HepG2 (cell line): Measurements from ENCODE around the gene MAP1LC3B. TPM values are rescaled to one million over a fixed set of nuclear protein-coding genes. Genes with fewer than 3 reads are reported as not detected.

Experiments used
- ELF3 ChIP-seq: IDR thresholded peaks from 2 replicates; pipeline ENCODE4 v1.6.1; 2016; ENCODE audit warnings: missing genetic modification reagents, missing compliant biosample characterization
- ERF ChIP-seq: IDR thresholded peaks from 2 replicates; pipeline ENCODE4 v1.6.1; 2018; ENCODE audit warnings: missing biosample characterization, missing genetic modification reagents
- FOSL1 ChIP-seq: sonication (generic); formaldehyde crosslinking; IDR thresholded peaks from 2 replicates; pipeline ENCODE4 v1.9.0; 2021; ENCODE audit warnings: missing genetic modification reagents, borderline replicate concordance
- FOXJ3 ChIP-seq: sonication (generic); formaldehyde crosslinking; IDR thresholded peaks from 2 replicates; pipeline ENCODE4 v1.4.0; 2020; ENCODE audit warnings: missing genetic modification reagents, mild to moderate bottlenecking, borderline replicate concordance
- HNF4A ChIP-seq: sonication (generic); formaldehyde crosslinking; IDR thresholded peaks from 2 replicates; pipeline ENCODE4 v1.4.0; 2020; ENCODE audit warnings: missing genetic modification reagents
- HNRNPK ChIP-seq: fragments of 200-400 bp; formaldehyde crosslinking; IDR thresholded peaks from 2 replicates; pipeline ENCODE4 v1.6.1; 2018; ENCODE audit warnings: low read length, low read depth, moderate library complexity, mild to moderate bottlenecking; ENCODE audit not compliant: poor library complexity, severe bottlenecking
- ISL2 ChIP-seq: sonication (generic); formaldehyde crosslinking; IDR thresholded peaks from 2 replicates; pipeline ENCODE4 v1.5.0; 2020; ENCODE audit warnings: missing genetic modification reagents
- KAT8 ChIP-seq: IDR thresholded peaks from 2 replicates; pipeline ENCODE4 v1.6.1; 2016; ENCODE audit warnings: missing genetic modification reagents, missing compliant biosample characterization
- NRL ChIP-seq: sonication (generic); formaldehyde crosslinking; IDR thresholded peaks from 2 replicates; pipeline ENCODE4 v1.5.0; 2020; ENCODE audit warnings: missing genetic modification reagents, mild to moderate bottlenecking, moderate library complexity, borderline replicate concordance
- RFX5 ChIP-seq: IDR thresholded peaks from 2 replicates; pipeline ENCODE4 v1.6.1; 2011; ENCODE audit warnings: low read depth, low read length, improper control_type of control experiment
- RNF2 ChIP-seq: fragments of 450-650 bp; conservative IDR thresholded peaks from 2 replicates; pipeline ENCODE4 v1.6.1; 2016; ENCODE audit warnings: low read depth
- SALL2 ChIP-seq: sonication (generic); formaldehyde crosslinking; IDR thresholded peaks from 2 replicates; pipeline ENCODE4 v1.8.1; 2023; ENCODE audit warnings: mild to moderate bottlenecking, missing genetic modification reagents, inconsistent platforms
- SYNCRIP ChIP-seq: fragments of 200-400 bp; formaldehyde crosslinking; IDR thresholded peaks from 2 replicates; pipeline ENCODE4 v1.6.1; 2018; ENCODE audit warnings: mild to moderate bottlenecking, low read depth, low read length; ENCODE audit not compliant: insufficient read depth
- TMF1 ChIP-seq: sonication (generic); formaldehyde crosslinking; IDR thresholded peaks from 2 replicates; pipeline ENCODE4 v1.8.1; 2022; ENCODE audit warnings: low read depth, missing genetic modification reagents
- ZNF143 ChIP-seq: sonication (generic); formaldehyde crosslinking; IDR thresholded peaks from 2 replicates; pipeline ENCODE4 v1.4.0; 2020; ENCODE audit warnings: missing genetic modification reagents
- ZNF547 ChIP-seq: sonication (generic); formaldehyde crosslinking; IDR thresholded peaks from 2 replicates; pipeline ENCODE4 v1.5.1; 2020; ENCODE audit warnings: mild to moderate bottlenecking, missing genetic modification reagents
- ZNF614 ChIP-seq: IDR thresholded peaks from 2 replicates; pipeline ENCODE4 v1.6.1; 2018; ENCODE audit warnings: missing biosample characterization, missing genetic modification reagents, inconsistent platforms, borderline replicate concordance
- ZNF788 ChIP-seq: sonication (generic); formaldehyde crosslinking; IDR thresholded peaks from 2 replicates; pipeline ENCODE4 v1.5.0; 2020; ENCODE audit warnings: mild to moderate bottlenecking, missing genetic modification reagents, borderline replicate concordance
- ZSCAN25 ChIP-seq: sonication (generic); formaldehyde crosslinking; IDR thresholded peaks from 2 replicates; pipeline ENCODE4 v1.8.0; 2022; ENCODE audit warnings: mild to moderate bottlenecking, missing genetic modification reagents
- ZZZ3 ChIP-seq: sonication (generic); formaldehyde crosslinking; IDR thresholded peaks from 2 replicates; pipeline ENCODE4 v1.4.0; 2020; ENCODE audit warnings: missing genetic modification reagents, mild to moderate bottlenecking, borderline replicate concordance
- polyA plus RNA-seq, 8 experiments: library from polyadenylated mRNA; depleted of rRNA in 3 of 8; stranded (reverse) in 7 of 8; unstranded in 1 of 8; fragments of >200 nt; fragmentation: Illumina TruSeq in 4 of 8; extraction: Trizol in 4 of 8; gene quantifications; 2 replicates each; pipeline versions ENCODE4 v1.2.1 to v1.2.3, GENCODE V29; 2011 to 2016; ENCODE audit warnings: low read depth in 4 of 8, missing spikeins in 1 of 8, mixed read lengths in 1 of 8; ENCODE audit not compliant: insufficient read depth in 1 of 8
- total RNA-seq, 5 experiments: library from RNA; depleted of rRNA; stranded (reverse); fragments of >200 nt; fragmentation: Illumina TruSeq; extraction: Trizol; gene quantifications; 2 replicates each; pipeline ENCODE4 v1.2.3, GENCODE V29; 2016; ENCODE audit warnings: low read depth in 1 of 5
- TF ChIP-seq, protein P1 (sequence below): sonication (generic); formaldehyde crosslinking; IDR thresholded peaks from 2 replicates; pipeline ENCODE4 v1.5.0; 2020; ENCODE audit warnings: mild to moderate bottlenecking, missing genetic modification reagents, borderline replicate concordance
- TF ChIP-seq, protein P2 (sequence below): sonication (generic); formaldehyde crosslinking; IDR thresholded peaks from 2 replicates; pipeline ENCODE4 v1.4.0; 2020; ENCODE audit warnings: missing genetic modification reagents, borderline replicate concordance
- TF ChIP-seq, protein P3 (sequence below): sonication (generic); formaldehyde crosslinking; IDR thresholded peaks from 2 replicates; pipeline ENCODE4 v1.8.1; 2022; ENCODE audit warnings: mild to moderate bottlenecking, missing genetic modification reagents

The MAP1LC3B gene
- total and polyA plus RNA-seq, 2 of the 13 experiments (the other 11 are each of a cell fraction or from before 2014, with no cell fraction given): 15.7 to 37.4 TPM

DNA sequence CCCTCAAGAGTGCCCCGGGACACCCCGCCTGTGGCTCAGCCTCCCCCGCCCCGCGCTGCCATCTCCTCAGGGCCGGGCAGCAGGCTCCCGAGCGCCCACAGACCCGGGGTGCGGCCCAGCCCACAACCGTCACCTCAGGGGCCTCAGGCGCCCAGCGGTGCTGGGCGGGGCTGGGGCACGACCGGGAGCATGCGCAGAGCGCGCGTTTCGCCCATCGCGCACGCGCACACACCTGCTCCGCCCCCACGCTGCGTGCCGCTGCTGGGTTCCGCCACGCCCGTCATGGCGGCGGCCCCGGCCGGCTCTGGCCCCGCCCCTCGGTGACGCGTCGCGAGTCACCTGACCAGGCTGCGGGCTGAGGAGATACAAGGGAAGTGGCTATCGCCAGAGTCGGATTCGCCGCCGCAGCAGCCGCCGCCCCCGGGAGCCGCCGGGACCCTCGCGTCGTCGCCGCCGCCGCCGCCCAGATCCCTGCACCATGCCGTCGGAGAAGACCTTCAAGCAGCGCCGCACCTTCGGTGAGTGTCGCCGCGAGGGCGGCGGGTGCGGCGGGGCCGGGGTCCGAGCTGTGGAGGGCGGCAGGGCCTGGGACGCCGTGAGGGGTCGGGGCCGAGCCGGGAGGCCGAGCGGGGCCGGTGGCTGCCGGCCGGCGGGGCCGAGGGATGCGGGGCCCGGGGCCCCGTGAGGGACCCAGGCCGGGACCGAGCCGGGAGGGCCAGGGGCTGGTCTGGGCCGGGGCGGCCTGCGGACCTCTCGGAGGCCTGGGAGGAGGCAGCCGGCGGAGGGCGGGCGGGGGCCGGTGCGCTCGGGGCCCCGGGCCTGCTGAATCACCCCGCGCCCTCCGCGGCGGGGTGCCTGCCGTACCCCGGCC, at the start of gene MAP1LC3B (continued):
- TF ChIP-seq, protein P1, sequence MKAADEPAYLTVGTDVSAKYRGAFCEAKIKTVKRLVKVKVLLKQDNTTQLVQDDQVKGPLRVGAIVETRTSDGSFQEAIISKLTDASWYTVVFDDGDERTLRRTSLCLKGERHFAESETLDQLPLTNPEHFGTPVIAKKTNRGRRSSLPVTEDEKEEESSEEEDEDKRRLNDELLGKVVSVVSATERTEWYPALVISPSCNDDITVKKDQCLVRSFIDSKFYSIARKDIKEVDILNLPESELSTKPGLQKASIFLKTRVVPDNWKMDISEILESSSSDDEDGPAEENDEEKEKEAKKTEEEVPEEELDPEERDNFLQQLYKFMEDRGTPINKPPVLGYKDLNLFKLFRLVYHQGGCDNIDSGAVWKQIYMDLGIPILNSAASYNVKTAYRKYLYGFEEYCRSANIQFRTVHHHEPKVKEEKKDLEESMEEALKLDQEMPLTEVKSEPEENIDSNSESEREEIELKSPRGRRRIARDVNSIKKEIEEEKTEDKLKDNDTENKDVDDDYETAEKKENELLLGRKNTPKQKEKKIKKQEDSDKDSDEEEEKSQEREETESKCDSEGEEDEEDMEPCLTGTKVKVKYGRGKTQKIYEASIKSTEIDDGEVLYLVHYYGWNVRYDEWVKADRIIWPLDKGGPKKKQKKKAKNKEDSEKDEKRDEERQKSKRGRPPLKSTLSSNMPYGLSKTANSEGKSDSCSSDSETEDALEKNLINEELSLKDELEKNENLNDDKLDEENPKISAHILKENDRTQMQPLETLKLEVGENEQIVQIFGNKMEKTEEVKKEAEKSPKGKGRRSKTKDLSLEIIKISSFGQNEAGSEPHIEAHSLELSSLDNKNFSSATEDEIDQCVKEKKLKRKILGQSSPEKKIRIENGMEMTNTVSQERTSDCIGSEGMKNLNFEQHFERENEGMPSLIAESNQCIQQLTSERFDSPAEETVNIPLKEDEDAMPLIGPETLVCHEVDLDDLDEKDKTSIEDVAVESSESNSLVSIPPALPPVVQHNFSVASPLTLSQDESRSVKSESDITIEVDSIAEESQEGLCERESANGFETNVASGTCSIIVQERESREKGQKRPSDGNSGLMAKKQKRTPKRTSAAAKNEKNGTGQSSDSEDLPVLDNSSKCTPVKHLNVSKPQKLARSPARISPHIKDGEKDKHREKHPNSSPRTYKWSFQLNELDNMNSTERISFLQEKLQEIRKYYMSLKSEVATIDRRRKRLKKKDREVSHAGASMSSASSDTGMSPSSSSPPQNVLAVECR (CRISPR knock-in tag): peak; percentile 96
- TF ChIP-seq, protein P2, sequence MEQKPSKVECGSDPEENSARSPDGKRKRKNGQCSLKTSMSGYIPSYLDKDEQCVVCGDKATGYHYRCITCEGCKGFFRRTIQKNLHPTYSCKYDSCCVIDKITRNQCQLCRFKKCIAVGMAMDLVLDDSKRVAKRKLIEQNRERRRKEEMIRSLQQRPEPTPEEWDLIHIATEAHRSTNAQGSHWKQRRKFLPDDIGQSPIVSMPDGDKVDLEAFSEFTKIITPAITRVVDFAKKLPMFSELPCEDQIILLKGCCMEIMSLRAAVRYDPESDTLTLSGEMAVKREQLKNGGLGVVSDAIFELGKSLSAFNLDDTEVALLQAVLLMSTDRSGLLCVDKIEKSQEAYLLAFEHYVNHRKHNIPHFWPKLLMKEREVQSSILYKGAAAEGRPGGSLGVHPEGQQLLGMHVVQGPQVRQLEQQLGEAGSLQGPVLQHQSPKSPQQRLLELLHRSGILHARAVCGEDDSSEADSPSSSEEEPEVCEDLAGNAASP (CRISPR knock-in tag): peak; percentile 82; the same call in 1 of the 2 replicates
- TF ChIP-seq ZNF614 (peak; percentile 74; the same call in 1 of the 2 replicates), NRL (CRISPR knock-in tag) (peak; percentile 89; the same call in 1 of the 2 replicates), FOXJ3 (CRISPR knock-in tag) (no peak), RFX5 (no peak; the same call in 1 of the 2 replicates), HNF4A (CRISPR knock-in tag) (no peak; the same call in 1 of the 2 replicates), HNRNPK (peak; percentile 90), ZSCAN25 (CRISPR knock-in tag) (no peak), ERF (peak; percentile 97), TMF1 (CRISPR knock-in tag) (peak; percentile 98; the same call in 1 of the 2 replicates), ZNF788 (CRISPR knock-in tag) (peak; percentile 91), KAT8 (CRISPR knock-in tag) (peak; percentile 77), RNF2 (no peak), ZNF143 (peak; percentile 72), SYNCRIP (no peak), ISL2 (CRISPR knock-in tag) (peak; percentile 77), FOSL1 (CRISPR knock-in tag) (peak; percentile 7; the same call in 1 of the 2 replicates), ELF3 (peak; percentile 95), SALL2 (CRISPR knock-in tag) (peak; percentile 99), ZNF547 (peak; percentile 98), ZZZ3 (peak; percentile 71)
- TF ChIP-seq, protein P3, sequence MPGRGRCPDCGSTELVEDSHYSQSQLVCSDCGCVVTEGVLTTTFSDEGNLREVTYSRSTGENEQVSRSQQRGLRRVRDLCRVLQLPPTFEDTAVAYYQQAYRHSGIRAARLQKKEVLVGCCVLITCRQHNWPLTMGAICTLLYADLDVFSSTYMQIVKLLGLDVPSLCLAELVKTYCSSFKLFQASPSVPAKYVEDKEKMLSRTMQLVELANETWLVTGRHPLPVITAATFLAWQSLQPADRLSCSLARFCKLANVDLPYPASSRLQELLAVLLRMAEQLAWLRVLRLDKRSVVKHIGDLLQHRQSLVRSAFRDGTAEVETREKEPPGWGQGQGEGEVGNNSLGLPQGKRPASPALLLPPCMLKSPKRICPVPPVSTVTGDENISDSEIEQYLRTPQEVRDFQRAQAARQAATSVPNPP (CRISPR knock-in tag): peak; percentile 95
